ENCODE data around the gene PRKCD. TPM values are rescaled to one million over a fixed set of nuclear protein-coding genes. Genes with fewer than 3 reads are reported as not detected.

The PRKCD gene
- total RNA-seq, 1 donor from 2014 or later: 78.4 TPM

- TF ChIP-seq CTCF (IDR thresholded peaks at IDR 0.05): no peak
- Histone ChIP-seq H3K4me1 (peaks cover 68% of the 10 kb centered on the region), H3K4me3 (peak overlapping the region; percentile 82), H3K9me3 (no peaks in the 10 kb centered on the region), H3K36me3 (no peaks in the 10 kb centered on the region), H3K27ac (peak overlapping the region; percentile 90), H3K27me3 (no peaks in the 10 kb centered on the region)
- intact Hi-C loops (cut with DNase I): no loop called here
- peak; percentile 1 for ATAC-seq
- peak; percentile 75 for DNase-seq
These were observed 1.8 kb downstream of the PRKCD start for GRCh38 chr3:53162672-53163443.

- Histone ChIP-seq H3K9me3 (no peaks in the 10 kb centered on the region), H3K36me3 (no peaks in the 10 kb centered on the region), H3K4me3 (peak overlapping the region; percentile 82), H3K4me1 (peaks cover 66% of the 10 kb centered on the region), H3K27me3 (no peaks in the 10 kb centered on the region), H3K27ac (peak overlapping the region; percentile 90)
- DNase-seq (no peak), ATAC-seq (no peak)
- TF ChIP-seq CTCF (IDR thresholded peaks at IDR 0.05): no peak
- intact Hi-C loops (cut with DNase I): no loop called here
These were observed 2.7 kb downstream of the PRKCD start for GRCh38 chr3:53163444-53164387.

- no peak overlapping the region for H3K27ac ChIP-seq
- DNase-seq: no peak
- intact Hi-C loops (cut with DNase I): no loop called here
These were observed 3.9 kb downstream of the PRKCD start for GRCh38 chr3:53164911-53165310.

GRCh38 chr3:53166206-53166605, 5.2 kb downstream of the PRKCD start:
- no peak for TF ChIP-seq CTCF (IDR thresholded peaks at IDR 0.05)
- DNase-seq: no peak
- H3K36me3 ChIP-seq: no peaks in the 10 kb centered on the region
- intact Hi-C loops (cut with DNase I): no loop called here
- H3K4me3 ChIP-seq: no peak overlapping the region
- H3K9me3 ChIP-seq: no peaks in the 10 kb centered on the region
- H3K27me3 ChIP-seq: no peaks in the 10 kb centered on the region
- peak overlapping the region; percentile 70 for H3K27ac ChIP-seq
- H3K4me1 ChIP-seq: peaks cover 54% of the 10 kb centered on the region
- ATAC-seq: no peak

More at GRCh38 chr3:53164911-53165310, 3.9 kb downstream of the PRKCD start:
- H3K9me3 ChIP-seq: no peaks in the 10 kb centered on the region
- no peak for TF ChIP-seq CTCF (IDR thresholded peaks at IDR 0.05)
- H3K4me1 ChIP-seq: peaks cover 55% of the 10 kb centered on the region
- no peak overlapping the region for H3K4me3 ChIP-seq
- no peaks in the 10 kb centered on the region for H3K36me3 ChIP-seq
- H3K27me3 ChIP-seq: no peaks in the 10 kb centered on the region
- ATAC-seq: no peak

- H3K27me3 ChIP-seq: no peaks in the 10 kb centered on the region
- H3K9me3 ChIP-seq: no peaks in the 10 kb centered on the region
- H3K4me1 ChIP-seq: peaks cover 60% of the 10 kb centered on the region
- DNase-seq (peak; percentile 88), ATAC-seq (peak; percentile 74)
- no peak for TF ChIP-seq CTCF (IDR thresholded peaks at IDR 0.05)
- peak overlapping the region; percentile 70 for H3K27ac ChIP-seq
- H3K36me3 ChIP-seq: no peaks in the 10 kb centered on the region
- intact Hi-C loops (cut with DNase I): no loop called here
- no peak overlapping the region for H3K4me3 ChIP-seq
These were observed 5.8 kb downstream of the PRKCD start for GRCh38 chr3:53166781-53167291.
